ENCODE results near the gene IGF2BP1.
"Not testable (repeated sequence)": the region's sequence is repeated elsewhere in the genome, so short reads cannot be mapped to it uniquely, and the experiment has no call there.

The IGF2BP1 gene

DNA sequence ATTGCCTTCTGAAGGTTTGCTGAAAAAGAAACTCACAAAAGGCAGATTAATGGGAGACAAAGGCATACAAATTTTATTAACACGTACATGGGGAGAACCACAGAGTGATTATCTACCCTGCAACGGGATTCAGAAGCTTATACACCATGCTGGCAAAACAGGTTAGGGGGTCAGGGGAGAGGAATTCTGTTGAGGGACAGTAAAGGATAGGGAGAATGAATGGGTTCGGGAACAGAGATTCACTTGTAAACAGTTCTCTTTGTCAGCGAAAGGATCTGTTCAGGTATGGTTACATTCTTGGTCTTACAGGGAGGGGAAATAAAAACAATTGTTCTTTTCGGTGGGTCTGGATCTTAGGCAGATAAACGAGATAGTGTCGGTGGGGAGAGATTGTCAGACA is 81.1 kb downstream of the IGF2BP1 start:
- no peak overlapping the region for H3K4me3 ChIP-seq (ENCODE audit: low read depth in 1 of 2, low read length in 1 of 2)
- TF ChIP-seq, protein P1, sequence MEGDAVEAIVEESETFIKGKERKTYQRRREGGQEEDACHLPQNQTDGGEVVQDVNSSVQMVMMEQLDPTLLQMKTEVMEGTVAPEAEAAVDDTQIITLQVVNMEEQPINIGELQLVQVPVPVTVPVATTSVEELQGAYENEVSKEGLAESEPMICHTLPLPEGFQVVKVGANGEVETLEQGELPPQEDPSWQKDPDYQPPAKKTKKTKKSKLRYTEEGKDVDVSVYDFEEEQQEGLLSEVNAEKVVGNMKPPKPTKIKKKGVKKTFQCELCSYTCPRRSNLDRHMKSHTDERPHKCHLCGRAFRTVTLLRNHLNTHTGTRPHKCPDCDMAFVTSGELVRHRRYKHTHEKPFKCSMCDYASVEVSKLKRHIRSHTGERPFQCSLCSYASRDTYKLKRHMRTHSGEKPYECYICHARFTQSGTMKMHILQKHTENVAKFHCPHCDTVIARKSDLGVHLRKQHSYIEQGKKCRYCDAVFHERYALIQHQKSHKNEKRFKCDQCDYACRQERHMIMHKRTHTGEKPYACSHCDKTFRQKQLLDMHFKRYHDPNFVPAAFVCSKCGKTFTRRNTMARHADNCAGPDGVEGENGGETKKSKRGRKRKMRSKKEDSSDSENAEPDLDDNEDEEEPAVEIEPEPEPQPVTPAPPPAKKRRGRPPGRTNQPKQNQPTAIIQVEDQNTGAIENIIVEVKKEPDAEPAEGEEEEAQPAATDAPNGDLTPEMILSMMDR (IDR thresholded peaks at IDR 0.05) = no peak
- no peaks in the 10 kb centered on the region for H3K4me1 ChIP-seq (ENCODE audit: control insufficient read depth in 1 of 2, insufficient read depth in 1 of 2, low read depth in 1 of 2, low read length in 1 of 2)
- no peak overlapping the region for H3K27ac ChIP-seq
- H3K27me3 ChIP-seq = peaks cover 69% of the 10 kb centered on the region
- H3K9me3 ChIP-seq = no peaks in the 10 kb centered on the region
- no peaks in the 10 kb centered on the region for H3K36me3 ChIP-seq

DNA sequence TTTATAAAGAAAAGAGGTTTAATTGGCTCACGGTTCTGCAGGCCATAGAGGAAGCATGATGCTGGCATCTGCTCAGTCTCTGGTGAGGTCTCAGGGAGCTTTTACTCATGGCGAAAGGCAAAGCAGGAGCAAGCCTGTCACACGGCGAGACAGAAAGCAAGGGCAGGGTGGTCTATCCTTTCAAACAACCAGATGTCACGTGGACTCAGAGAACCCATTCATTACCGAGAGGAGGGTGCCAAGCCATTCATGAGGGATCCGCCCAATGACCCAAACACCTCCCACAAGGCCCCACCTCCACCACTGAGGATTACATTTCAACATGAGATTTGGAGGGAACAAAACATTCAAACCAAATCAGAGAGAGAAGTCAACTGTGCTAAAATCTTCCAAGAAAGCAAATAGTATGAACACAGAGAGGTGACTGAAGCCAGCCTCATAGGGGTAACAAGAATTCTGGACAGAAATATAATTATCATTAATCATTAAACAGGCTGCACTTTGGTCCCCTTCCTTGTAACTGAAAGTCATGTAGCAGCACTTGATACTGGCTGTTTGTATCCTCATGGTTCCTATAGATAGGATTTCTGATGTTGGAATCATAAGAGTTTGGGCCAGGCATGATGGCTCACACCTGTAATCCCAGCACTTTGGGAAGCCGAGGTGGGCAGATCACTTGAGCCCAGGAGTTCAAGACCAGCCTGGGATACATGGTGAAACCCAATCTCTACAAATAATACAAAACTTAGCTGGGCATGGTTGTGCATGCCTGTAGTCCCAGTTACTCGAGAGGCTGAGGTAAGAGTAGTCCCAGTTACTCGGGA is 82.9 kb downstream of the IGF2BP1 start:
- TF ChIP-seq, protein P1 (IDR thresholded peaks at IDR 0.05) = no peak
- no peaks in the 10 kb centered on the region for H3K36me3 ChIP-seq
- H3K4me3 ChIP-seq (ENCODE audit: low read depth in 1 of 2, low read length in 1 of 2) = no peak overlapping the region
- no peaks in the 10 kb centered on the region for H3K9me3 ChIP-seq
- H3K4me1 ChIP-seq (ENCODE audit: control insufficient read depth in 1 of 2, insufficient read depth in 1 of 2, low read depth in 1 of 2, low read length in 1 of 2) = no peaks in the 10 kb centered on the region
- peaks cover 70% of the 10 kb centered on the region for H3K27me3 ChIP-seq
- no peak overlapping the region for H3K27ac ChIP-seq

DNA sequence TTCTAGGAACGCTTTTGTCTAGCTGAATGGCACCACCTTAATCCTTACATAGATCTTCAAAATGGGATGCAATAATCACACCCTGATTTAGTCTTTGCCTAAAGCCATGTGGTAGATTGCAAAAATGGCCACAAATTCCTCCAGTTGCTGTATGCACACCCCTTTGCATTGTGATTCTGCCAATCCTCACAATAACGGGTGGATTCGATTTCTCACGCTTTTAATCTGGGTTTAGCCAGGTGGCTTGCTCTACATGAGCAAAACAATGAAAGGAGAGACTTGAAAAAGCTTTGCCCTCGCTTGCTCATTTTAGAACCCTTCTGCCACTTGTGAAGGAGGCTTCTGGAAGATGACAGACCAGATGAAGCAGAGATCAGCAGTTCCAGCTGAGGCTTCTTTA is 85.0 kb downstream of the IGF2BP1 start:
- no peaks in the 10 kb centered on the region for H3K9me3 ChIP-seq
- H3K27me3 ChIP-seq = peaks cover 68% of the 10 kb centered on the region
- no peak overlapping the region for H3K4me3 ChIP-seq (ENCODE audit: low read depth in 1 of 2, low read length in 1 of 2)
- no peak overlapping the region for H3K27ac ChIP-seq
- no peaks in the 10 kb centered on the region for H3K4me1 ChIP-seq (ENCODE audit: control insufficient read depth in 1 of 2, insufficient read depth in 1 of 2, low read depth in 1 of 2, low read length in 1 of 2)
- no peaks in the 10 kb centered on the region for H3K36me3 ChIP-seq
- TF ChIP-seq, protein P1 (IDR thresholded peaks at IDR 0.05) = no peak

DNA sequence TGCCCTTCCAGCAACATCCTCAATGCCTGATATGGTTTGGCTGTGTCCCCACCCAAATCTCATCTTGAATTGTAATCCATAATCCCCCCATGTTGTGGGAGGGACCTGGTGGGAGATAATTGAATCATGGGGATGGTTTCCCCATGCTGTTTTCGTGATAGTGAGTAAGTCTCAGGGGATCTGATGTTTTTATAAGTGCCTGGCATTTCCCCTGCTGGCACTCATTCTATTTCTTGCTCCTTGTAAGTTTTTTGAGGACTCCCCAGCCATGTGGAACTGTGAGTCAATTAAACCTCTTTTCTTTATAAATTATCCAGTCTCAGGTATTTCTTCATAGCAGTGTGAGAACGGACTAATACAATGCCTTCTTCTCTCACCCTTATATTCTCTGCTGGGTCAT is 87.9 kb downstream of the IGF2BP1 start:
- H3K36me3 ChIP-seq; H3K4me3 ChIP-seq (ENCODE audit: low read depth in 1 of 2, low read length in 1 of 2); H3K27ac ChIP-seq; H3K4me1 ChIP-seq (ENCODE audit: control insufficient read depth in 1 of 2, insufficient read depth in 1 of 2, low read depth in 1 of 2, low read length in 1 of 2); H3K9me3 ChIP-seq: not testable (repeated sequence)
- H3K27me3 ChIP-seq = peaks cover 49% of the 10 kb centered on the region

DNA sequence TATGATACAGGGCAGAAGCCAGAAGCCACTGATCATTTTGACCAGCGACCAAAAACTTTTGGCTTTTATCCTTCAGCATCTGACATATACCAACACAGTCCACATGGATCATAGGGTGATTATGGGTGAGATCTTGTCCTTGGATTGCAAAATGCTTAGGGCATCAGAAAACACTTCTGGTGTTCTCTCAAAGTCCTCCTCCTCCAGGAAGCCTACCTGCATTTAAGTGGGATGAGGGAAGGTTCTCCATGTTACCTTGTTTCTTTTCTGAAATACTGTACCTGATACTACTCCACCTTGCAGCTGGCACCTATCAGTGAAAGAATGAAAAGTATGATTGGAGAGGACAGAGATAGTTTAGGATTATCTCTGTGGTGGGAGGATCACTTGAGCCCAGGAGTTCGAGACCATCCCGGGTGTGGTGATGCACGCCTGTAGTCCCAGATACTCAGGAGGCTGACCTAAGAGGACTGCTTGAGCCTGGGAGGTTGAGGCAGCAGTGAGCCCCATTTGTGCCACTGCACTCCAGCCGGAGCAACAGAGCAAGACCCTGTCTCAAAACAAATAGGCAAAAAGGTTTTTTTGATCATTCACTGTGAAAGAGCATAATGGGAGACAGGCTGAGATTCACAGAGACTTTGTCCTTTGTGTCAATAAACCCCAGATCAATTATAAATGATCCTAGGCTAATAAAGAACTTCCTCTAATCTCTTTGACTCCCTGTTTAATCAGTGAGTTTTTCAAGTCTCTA is 88.6 kb downstream of the IGF2BP1 start:
- Histone ChIP-seq H3K27me3 (peaks cover 49% of the 10 kb centered on the region), H3K9me3 (no peaks in the 10 kb centered on the region), H3K27ac (no peak overlapping the region), H3K4me3 (ENCODE audit: low read depth in 1 of 2, low read length in 1 of 2) (no peak overlapping the region), H3K36me3 (no peaks in the 10 kb centered on the region), H3K4me1 (ENCODE audit: control insufficient read depth in 1 of 2, insufficient read depth in 1 of 2, low read depth in 1 of 2, low read length in 1 of 2) (no peaks in the 10 kb centered on the region)
- TF ChIP-seq, protein P1 (IDR thresholded peaks at IDR 0.05) = no peak

DNA sequence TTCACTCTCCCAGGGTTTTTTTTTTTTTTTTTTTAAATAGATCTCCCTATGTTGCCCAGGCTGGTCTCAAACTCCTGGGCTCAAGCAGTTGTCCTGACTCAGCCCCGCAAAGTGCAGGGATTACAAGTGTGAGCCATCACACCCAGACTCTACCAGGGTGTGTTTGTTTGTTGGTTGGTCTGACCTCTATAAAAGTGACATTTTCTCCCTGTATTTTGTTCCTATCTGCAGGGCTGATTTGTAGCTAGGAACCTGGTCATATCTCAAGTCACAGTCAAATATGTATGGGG is 89.1 kb downstream of the IGF2BP1 start:
- TF ChIP-seq, protein P1 (IDR thresholded peaks at IDR 0.05) = no peak
- H3K27me3 ChIP-seq = peaks cover 51% of the 10 kb centered on the region

More for the DNA sequence above, 89.1 kb downstream of the IGF2BP1 start:
- Histone ChIP-seq H3K36me3 (no peaks in the 10 kb centered on the region), H3K4me1 (ENCODE audit: control insufficient read depth in 1 of 2, insufficient read depth in 1 of 2, low read depth in 1 of 2, low read length in 1 of 2) (no peaks in the 10 kb centered on the region), H3K4me3 (ENCODE audit: low read depth in 1 of 2, low read length in 1 of 2) (no peak overlapping the region), H3K27ac (no peak overlapping the region), H3K9me3 (no peaks in the 10 kb centered on the region)
